ENCODE data around the gene NUP42. TPM values are rescaled to one million over a fixed set of nuclear protein-coding genes. Genes with fewer than 3 reads are reported as not detected.
A peak's percentile ranks its signal among the peaks of the same experiment; 100 is the strongest.

NUP42 gene
- total and polyA plus RNA-seq, 9 of the 15 experiments (the other 6 are each of a cell fraction or from before 2014, with no cell fraction given) = 41.8 to 86.4 (median 71.2) TPM

- no peak for TF ChIP-seq NFE2 (IDR thresholded peaks at IDR 0.05; ENCODE audit: low read depth)
- peak; percentile 6; the same call in 1 of the 2 replicates for TF ChIP-seq BHLHE40 (IDR thresholded peaks at IDR 0.05; ENCODE audit: low read length)
- TF ChIP-seq ZNF124 (CRISPR knock-in tag; IDR thresholded peaks at IDR 0.05) = no peak
- TF ChIP-seq ZNF280B (CRISPR knock-in tag; IDR thresholded peaks at IDR 0.05) = no peak
- peak; percentile 93 for TF ChIP-seq SPI1 (IDR thresholded peaks at IDR 0.05; ENCODE audit: borderline replicate concordance, low read depth, low read length)
- TF ChIP-seq, protein P1, sequence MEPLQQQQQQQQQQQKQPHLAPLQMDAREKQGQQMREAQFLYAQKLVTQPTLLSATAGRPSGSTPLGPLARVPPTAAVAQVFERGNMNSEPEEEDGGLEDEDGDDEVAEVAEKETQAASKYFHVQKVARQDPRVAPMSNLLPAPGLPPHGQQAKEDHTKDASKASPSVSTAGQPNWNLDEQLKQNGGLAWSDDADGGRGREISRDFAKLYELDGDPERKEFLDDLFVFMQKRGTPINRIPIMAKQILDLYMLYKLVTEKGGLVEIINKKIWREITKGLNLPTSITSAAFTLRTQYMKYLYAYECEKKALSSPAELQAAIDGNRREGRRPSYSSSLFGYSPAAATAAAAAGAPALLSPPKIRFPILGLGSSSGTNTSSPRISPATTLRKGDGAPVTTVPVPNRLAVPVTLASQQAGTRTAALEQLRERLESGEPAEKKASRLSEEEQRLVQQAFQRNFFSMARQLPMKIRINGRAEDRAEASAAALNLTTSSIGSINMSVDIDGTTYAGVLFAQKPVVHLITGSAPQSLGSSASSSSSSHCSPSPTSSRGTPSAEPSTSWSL (CRISPR knock-in tag; IDR thresholded peaks at IDR 0.05; ENCODE audit: borderline replicate concordance) = no peak
- TF ChIP-seq PRPF4 (IDR thresholded peaks at IDR 0.05; ENCODE audit: insufficient read depth, low read depth, low read length, poor library complexity, severe bottlenecking) = no peak
- TF ChIP-seq ZNF347 (CRISPR knock-in tag; IDR thresholded peaks at IDR 0.05; ENCODE audit: low read depth) = no peak
- TF ChIP-seq PTTG1 (tag; IDR thresholded peaks at IDR 0.05; ENCODE audit: low read depth) = no peak
These were observed 34.2 kb downstream of the NUP42 start (continued) for GRCh38 chr7:23216021-23216420.
